OCI-LY1 (cell line): ENCODE results near the gene KRTAP5-3.

Experiments used
- H2AFZ ChIP-seq: fragments of 200-600 bp; sonication (generic), shearing (Covaris generic); 2 replicates; pipeline ENCODE4 v1.6.0; 2014; ENCODE audit warnings: antibody characterized with exemption, mild to moderate bottlenecking, low read length
- H3F3A ChIP-seq: fragments of 200-600 bp; sonication (generic), shearing (Covaris generic); 2 replicates; pipeline ENCODE4 v1.6.0; 2014; ENCODE audit warnings: mild to moderate bottlenecking, antibody characterized with exemption, low read length, moderate library complexity; ENCODE audit not compliant: insufficient read depth
- H3K27ac ChIP-seq: fragments of 200-600 bp; sonication (generic); 2 replicates; pipeline ENCODE4 v1.5.1; 2014; ENCODE audit warnings: low read length, mixed run types, mild to moderate bottlenecking, low read depth; ENCODE audit not compliant: poor library complexity, severe bottlenecking
- H3K27me3 ChIP-seq: fragments of 200-600 bp; sonication (generic); 2 replicates; pipeline ENCODE4 v1.6.0; 2014; ENCODE audit warnings: antibody characterized with exemption, mild to moderate bottlenecking, low read length, moderate library complexity; ENCODE audit not compliant: insufficient read depth
- H3K36me3 ChIP-seq: fragments of 200-600 bp; sonication (generic); 2 replicates; pipeline ENCODE4 v1.6.1; 2014; ENCODE audit warnings: mild to moderate bottlenecking, antibody characterized with exemption, low read length, moderate library complexity, mixed read lengths; ENCODE audit not compliant: insufficient read depth
- H3K4me1 ChIP-seq: fragments of 200-600 bp; sonication (generic); 2 replicates; pipeline ENCODE4 v1.5.1; 2014; ENCODE audit warnings: mild to moderate bottlenecking, low read length, moderate library complexity; ENCODE audit not compliant: insufficient read depth, severe bottlenecking
- H3K4me2 ChIP-seq: fragments of 200-600 bp; sonication (generic), shearing (Covaris generic); 2 replicates; pipeline ENCODE4 v1.6.1; 2014; ENCODE audit warnings: low read length
- H3K4me3 ChIP-seq: fragments of 200-600 bp; sonication (generic); 2 replicates; pipeline ENCODE4 v1.5.1; 2014; ENCODE audit warnings: low read length, low read depth, mild to moderate bottlenecking, mixed read lengths; ENCODE audit not compliant: poor library complexity, severe bottlenecking
- H3K79me2 ChIP-seq: fragments of 200-600 bp; shearing (Covaris generic); 2 replicates; pipeline ENCODE4 v1.6.1; 2016; ENCODE audit warnings: mixed run types, low read length, mixed read lengths; ENCODE audit not compliant: insufficient read depth
- H3K9ac ChIP-seq: fragments of 200-600 bp; sonication (generic), shearing (Covaris generic); 2 replicates; pipeline ENCODE4 v1.6.1; 2014; ENCODE audit warnings: mild to moderate bottlenecking, low read length, mixed read lengths
- H3K9me2 ChIP-seq: fragments of 200-600 bp; sonication (generic), shearing (Covaris generic); 2 replicates; pipeline ENCODE4 v1.6.1; 2014; ENCODE audit warnings: low read depth, mild to moderate bottlenecking, low read length, mixed read lengths
- H3K9me3 ChIP-seq: fragments of 200-600 bp; shearing (Covaris generic); 2 replicates; pipeline ENCODE4 v1.6.1; 2014; ENCODE audit warnings: low read length, mixed read lengths
- H4K20me1 ChIP-seq: fragments of 200-600 bp; sonication (generic), shearing (Covaris generic); 2 replicates; pipeline ENCODE4 v1.6.0; 2016; ENCODE audit warnings: mild to moderate bottlenecking, low read length; ENCODE audit not compliant: insufficient read depth
- EZH2 ChIP-seq: fragments of 200-600 bp; sonication (generic), shearing (Covaris generic); IDR thresholded peaks from 2 replicates; pipeline ENCODE4 v1.8.0; 2017; ENCODE audit warnings: borderline replicate concordance, mixed run types, mild to moderate bottlenecking, antibody characterized with exemption, low read length, moderate library complexity, mixed read lengths
- TF ChIP-seq, protein P1 (sequence below): fragments of 200-600 bp; sonication (generic), shearing (Covaris generic); IDR thresholded peaks from 2 replicates; pipeline ENCODE4 v1.5.1; 2017; ENCODE audit warnings: mild to moderate bottlenecking, antibody characterized with exemption, low read length, moderate library complexity, mixed read lengths

The KRTAP5-3 gene

DNA sequence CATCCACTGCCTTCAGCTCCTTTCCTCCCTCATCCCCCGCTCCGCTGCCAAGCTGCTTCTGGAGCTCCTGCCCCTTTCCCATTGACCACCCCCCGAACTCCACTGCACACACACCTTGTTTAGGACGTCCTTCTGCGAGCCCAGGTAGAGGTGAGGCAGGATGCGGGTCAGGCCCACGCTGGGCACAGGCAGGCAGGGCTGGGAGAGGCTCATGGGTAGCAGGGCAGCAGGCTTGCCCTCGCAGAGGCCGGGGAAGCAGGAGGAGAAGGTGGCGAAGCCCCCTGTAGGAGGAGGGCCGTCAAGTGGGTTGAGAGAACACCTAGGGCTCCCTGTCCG is 49.5 kb downstream of the KRTAP5-3 start:
- H3K36me3 ChIP-seq = no peaks in the 10 kb centered on the region
- H3K4me2 ChIP-seq = no peak overlapping the region
- H3K4me3 ChIP-seq = no peak overlapping the region
- TF ChIP-seq, protein P1, sequence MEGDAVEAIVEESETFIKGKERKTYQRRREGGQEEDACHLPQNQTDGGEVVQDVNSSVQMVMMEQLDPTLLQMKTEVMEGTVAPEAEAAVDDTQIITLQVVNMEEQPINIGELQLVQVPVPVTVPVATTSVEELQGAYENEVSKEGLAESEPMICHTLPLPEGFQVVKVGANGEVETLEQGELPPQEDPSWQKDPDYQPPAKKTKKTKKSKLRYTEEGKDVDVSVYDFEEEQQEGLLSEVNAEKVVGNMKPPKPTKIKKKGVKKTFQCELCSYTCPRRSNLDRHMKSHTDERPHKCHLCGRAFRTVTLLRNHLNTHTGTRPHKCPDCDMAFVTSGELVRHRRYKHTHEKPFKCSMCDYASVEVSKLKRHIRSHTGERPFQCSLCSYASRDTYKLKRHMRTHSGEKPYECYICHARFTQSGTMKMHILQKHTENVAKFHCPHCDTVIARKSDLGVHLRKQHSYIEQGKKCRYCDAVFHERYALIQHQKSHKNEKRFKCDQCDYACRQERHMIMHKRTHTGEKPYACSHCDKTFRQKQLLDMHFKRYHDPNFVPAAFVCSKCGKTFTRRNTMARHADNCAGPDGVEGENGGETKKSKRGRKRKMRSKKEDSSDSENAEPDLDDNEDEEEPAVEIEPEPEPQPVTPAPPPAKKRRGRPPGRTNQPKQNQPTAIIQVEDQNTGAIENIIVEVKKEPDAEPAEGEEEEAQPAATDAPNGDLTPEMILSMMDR = no peak
- TF ChIP-seq EZH2 = no peak
- no peaks in the 10 kb centered on the region for H4K20me1 ChIP-seq
- no peaks in the 10 kb centered on the region for H3K4me1 ChIP-seq
- no peak overlapping the region for H3K9ac ChIP-seq
- H3F3A ChIP-seq = no peaks in the 10 kb centered on the region
- 0 out of 2 replicates have a peak, but pooled peaks cover 9% of the 10 kb centered on the region for H3K27me3 ChIP-seq
- no peak overlapping the region for H2AFZ ChIP-seq
- no peaks in the 10 kb centered on the region for H3K9me3 ChIP-seq
- no peaks in the 10 kb centered on the region for H3K9me2 ChIP-seq
- no peak overlapping the region for H3K27ac ChIP-seq
- H3K79me2 ChIP-seq = no peaks in the 10 kb centered on the region

DNA sequence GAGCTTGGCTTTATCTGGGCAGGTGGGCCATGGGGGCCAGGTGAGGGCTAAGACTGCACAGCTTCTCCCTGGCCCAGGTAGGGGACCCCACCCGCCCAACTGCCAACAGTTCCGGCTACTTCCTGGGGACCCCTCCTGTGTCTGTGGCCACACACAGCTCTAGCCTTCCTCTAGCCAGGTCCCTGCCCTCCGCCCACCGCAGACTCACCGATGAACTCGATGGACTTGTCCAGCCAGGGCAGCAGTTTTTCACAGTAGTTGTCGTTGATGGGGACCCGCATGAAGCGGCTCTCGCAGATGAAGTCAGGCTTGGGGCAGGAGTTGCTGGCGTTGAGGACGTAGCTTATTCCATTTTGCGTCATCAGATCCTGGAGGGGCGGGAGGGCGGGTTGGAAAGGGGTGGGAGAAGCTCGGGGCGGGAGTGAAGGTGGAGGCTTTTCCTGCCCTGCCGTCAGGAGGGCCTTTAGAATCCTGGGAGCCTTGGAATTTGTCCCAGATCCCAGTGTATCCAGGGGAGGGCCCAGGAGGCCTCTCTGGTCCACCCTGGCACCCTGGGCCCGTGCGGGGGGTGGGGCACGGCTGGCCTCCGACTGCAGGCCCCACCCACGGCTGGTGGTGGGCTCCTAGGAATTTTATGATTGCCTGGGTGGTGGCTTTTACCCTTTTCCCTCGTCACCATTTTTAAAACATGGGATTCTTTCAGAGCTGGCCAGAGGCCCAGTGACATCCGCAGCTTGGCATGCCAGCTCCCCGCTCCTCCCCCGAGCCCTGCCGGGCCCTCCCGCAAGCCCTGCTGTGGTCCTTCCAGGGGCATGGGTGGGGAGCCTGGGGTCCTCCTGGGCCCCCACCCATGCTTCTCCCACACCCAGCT is 50.1 kb downstream of the KRTAP5-3 start:
- Histone ChIP-seq H3K9me2 (no peaks in the 10 kb centered on the region), H3K4me2 (no peak overlapping the region), H3K4me3 (no peak overlapping the region), H3K9ac (no peak overlapping the region), H2AFZ (no peak overlapping the region), H3K27ac (no peak overlapping the region), H3K27me3 (0 out of 2 replicates have a peak, but pooled peaks cover 9% of the 10 kb centered on the region), H3F3A (no peaks in the 10 kb centered on the region), H4K20me1 (no peaks in the 10 kb centered on the region), H3K9me3 (no peaks in the 10 kb centered on the region), H3K79me2 (no peaks in the 10 kb centered on the region), H3K36me3 (no peaks in the 10 kb centered on the region), H3K4me1 (no peaks in the 10 kb centered on the region)
- TF ChIP-seq EZH2 = no peak
- TF ChIP-seq, protein P1 = no peak
